Fibroblast of lung (primary cell): ENCODE measurements around the gene BCAS1.

Experiments
- CTCF ChIP-seq, 2 donors: IDR thresholded peaks in 1 of 2; conservative IDR thresholded peaks in 1 of 2; 1 replicate in 1 of 2; 2 replicates in 1 of 2; pipeline ENCODE4 v1.5.1; 2011 to 2012; ENCODE audit warnings: low read length in 2 of 2, control low read depth in 1 of 2, inconsistent platforms in 1 of 2, low read depth in 1 of 2, mild to moderate bottlenecking in 1 of 2
- EZH2 ChIP-seq: IDR thresholded peaks from 2 replicates; pipeline ENCODE4 v1.5.1; 2012; ENCODE audit warnings: low read length, control low read depth, mild to moderate bottlenecking; ENCODE audit errors: missing control alignments

GRCh38 chr20:53914091-53914780 is 156.2 kb downstream of the BCAS1 start:
- no peak for TF ChIP-seq CTCF (conservative IDR thresholded peaks at IDR 0.05 in 1 of 2, IDR thresholded peaks at IDR 0.05 in 1 of 2; ENCODE audit: low read depth in 1 of 2, low read length in 2 of 2)
- TF ChIP-seq EZH2: no peak
